ENCODE measurements around the gene TMEM252. TPM values are rescaled to one million over a fixed set of nuclear protein-coding genes. Genes with fewer than 3 reads are reported as not detected.

TMEM252 gene
- total RNA-seq, 1 donor from 2014 or later = not detected

- Mint-ChIP-seq H3K27ac (ENCODE audit: unreplicated experiment) (no peak overlapping the region), H3K27me3 (ENCODE audit: low read depth, unreplicated experiment) (peaks cover 9% of the 10 kb centered on the region), H3K4me3 (ENCODE audit: unreplicated experiment) (no peak overlapping the region), H3K4me1 (ENCODE audit: low read depth, unreplicated experiment) (no peaks in the 10 kb centered on the region), H3K36me3 (ENCODE audit: low read depth, unreplicated experiment) (no peaks in the 10 kb centered on the region), H3K9me3 (ENCODE audit: unreplicated experiment) (no peaks in the 10 kb centered on the region)
- H3K9me3 ChIP-seq (ENCODE audit: insufficient read depth, low read depth, low read length) = no peaks in the 10 kb centered on the region
- H3K9ac ChIP-seq (ENCODE audit: low read length) = no peak overlapping the region
- H2AFZ ChIP-seq (ENCODE audit: low read depth, low read length) = no peak overlapping the region
- H3K27me3 ChIP-seq (ENCODE audit: insufficient read depth, low read length) = no peaks in the 10 kb centered on the region
- no peak overlapping the region for H3K27ac ChIP-seq (ENCODE audit: low read depth, low read length)
- no peaks in the 10 kb centered on the region for H3K79me2 ChIP-seq (ENCODE audit: insufficient read depth, low read length)
- H3K4me3 ChIP-seq (ENCODE audit: insufficient read depth, low read depth, low read length) = no peak overlapping the region
- H3K4me2 ChIP-seq (ENCODE audit: low read length) = no peak overlapping the region
- DNase-seq (ENCODE audit: low read depth) = no peak
- FAIRE-seq = no peak
- TF ChIP-seq CTCF (IDR thresholded peaks at IDR 0.05; ENCODE audit: insufficient read depth, low read depth, low read length) (no peak), EZH2 (IDR thresholded peaks at IDR 0.05; ENCODE audit: insufficient read depth, low read length) (no peak)
- H4K20me1 ChIP-seq (ENCODE audit: insufficient read depth, low read length) = no peaks in the 10 kb centered on the region
- H3K4me1 ChIP-seq (ENCODE audit: insufficient read depth, low read length) = no peaks in the 10 kb centered on the region
- no peaks in the 10 kb centered on the region for H3K36me3 ChIP-seq (ENCODE audit: insufficient read depth, low read length)
Observed at GRCh38 chr9:68577774-68578591, 37.3 kb upstream of the TMEM252 start.

- FAIRE-seq (no peak), DNase-seq (ENCODE audit: low read depth) (no peak)
- Histone ChIP-seq H3K27ac (ENCODE audit: low read depth, low read length) (no peak overlapping the region), H3K4me3 (ENCODE audit: insufficient read depth, low read depth, low read length) (no peak overlapping the region), H3K9me3 (ENCODE audit: insufficient read depth, low read depth, low read length) (no peaks in the 10 kb centered on the region), H3K36me3 (ENCODE audit: insufficient read depth, low read length) (no peaks in the 10 kb centered on the region), H3K79me2 (ENCODE audit: insufficient read depth, low read length) (no peaks in the 10 kb centered on the region), H3K27me3 (ENCODE audit: insufficient read depth, low read length) (no peaks in the 10 kb centered on the region), H4K20me1 (ENCODE audit: insufficient read depth, low read length) (no peaks in the 10 kb centered on the region), H2AFZ (ENCODE audit: low read depth, low read length) (no peak overlapping the region), H3K9ac (ENCODE audit: low read length) (no peak overlapping the region), H3K4me1 (ENCODE audit: insufficient read depth, low read length) (no peaks in the 10 kb centered on the region), H3K4me2 (ENCODE audit: low read length) (no peak overlapping the region)
- no peaks in the 10 kb centered on the region for H3K4me1 Mint-ChIP-seq (ENCODE audit: low read depth, unreplicated experiment)
- no peak overlapping the region for H3K4me3 Mint-ChIP-seq (ENCODE audit: unreplicated experiment)
- H3K9me3 Mint-ChIP-seq (ENCODE audit: unreplicated experiment) = peaks cover 4% of the 10 kb centered on the region
- no peaks in the 10 kb centered on the region for H3K27me3 Mint-ChIP-seq (ENCODE audit: low read depth, unreplicated experiment)
- H3K36me3 Mint-ChIP-seq (ENCODE audit: low read depth, unreplicated experiment) = no peaks in the 10 kb centered on the region
- no peak for TF ChIP-seq EZH2 (IDR thresholded peaks at IDR 0.05; ENCODE audit: insufficient read depth, low read length)
- TF ChIP-seq CTCF (IDR thresholded peaks at IDR 0.05; ENCODE audit: insufficient read depth, low read depth, low read length) = no peak
- H3K27ac Mint-ChIP-seq (ENCODE audit: unreplicated experiment) = no peak overlapping the region
Observed at GRCh38 chr9:68575817-68576216, 35.1 kb upstream of the TMEM252 start.

- H3K79me2 ChIP-seq (ENCODE audit: insufficient read depth, low read length) = no peaks in the 10 kb centered on the region
- Mint-ChIP-seq H3K27ac (ENCODE audit: unreplicated experiment) (no peak overlapping the region), H3K9me3 (ENCODE audit: unreplicated experiment) (peaks cover 4% of the 10 kb centered on the region), H3K36me3 (ENCODE audit: low read depth, unreplicated experiment) (no peaks in the 10 kb centered on the region), H3K27me3 (ENCODE audit: low read depth, unreplicated experiment) (peaks cover 7% of the 10 kb centered on the region), H3K4me3 (ENCODE audit: unreplicated experiment) (no peak overlapping the region), H3K4me1 (ENCODE audit: low read depth, unreplicated experiment) (no peaks in the 10 kb centered on the region)
- H3K4me2 ChIP-seq (ENCODE audit: low read length) = no peak overlapping the region
- no peak overlapping the region for H2AFZ ChIP-seq (ENCODE audit: low read depth, low read length)
- H3K4me3 ChIP-seq (ENCODE audit: insufficient read depth, low read depth, low read length) = no peak overlapping the region
- TF ChIP-seq CTCF (IDR thresholded peaks at IDR 0.05; ENCODE audit: insufficient read depth, low read depth, low read length) = no peak
- no peak for TF ChIP-seq EZH2 (IDR thresholded peaks at IDR 0.05; ENCODE audit: insufficient read depth, low read length)
- H3K4me1 ChIP-seq (ENCODE audit: insufficient read depth, low read length) = no peaks in the 10 kb centered on the region
- no peak for FAIRE-seq
- no peak for DNase-seq (ENCODE audit: low read depth)
- no peak overlapping the region for H3K9ac ChIP-seq (ENCODE audit: low read length)
- H4K20me1 ChIP-seq (ENCODE audit: insufficient read depth, low read length) = no peaks in the 10 kb centered on the region
- H3K27ac ChIP-seq (ENCODE audit: low read depth, low read length) = no peak overlapping the region
- no peaks in the 10 kb centered on the region for H3K9me3 ChIP-seq (ENCODE audit: insufficient read depth, low read depth, low read length)
- no peaks in the 10 kb centered on the region for H3K36me3 ChIP-seq (ENCODE audit: insufficient read depth, low read length)
- no peaks in the 10 kb centered on the region for H3K27me3 ChIP-seq (ENCODE audit: insufficient read depth, low read length)
Observed at GRCh38 chr9:68574150-68574549, 33.5 kb upstream of the TMEM252 start.

All from astrocyte (in vitro differentiated cells and primary cell).